Liver (tissue), 3 donors: ENCODE measurements around the gene TEX36.

Experiments
- EGR1 ChIP-seq, 2 donors: IDR thresholded peaks; 2 replicates each; pipeline ENCODE4 v1.6.1; 2016 to 2018; ENCODE audit warnings: antibody characterized with exemption in 2 of 2, low read depth in 2 of 2
- FOXA1 ChIP-seq: IDR thresholded peaks from 2 replicates; pipeline ENCODE4 v1.6.1; 2016; ENCODE audit warnings: antibody characterized with exemption
- HNF4A ChIP-seq, 2 donors: conservative IDR thresholded peaks; 2 replicates each; pipeline ENCODE4 v1.6.1; 2016; ENCODE audit warnings: antibody characterized with exemption in 2 of 2, mild to moderate bottlenecking in 2 of 2
- SP1 ChIP-seq: IDR thresholded peaks from 2 replicates; pipeline ENCODE4 v1.6.1; 2018; ENCODE audit warnings: antibody characterized with exemption, mild to moderate bottlenecking
- YY1 ChIP-seq: IDR thresholded peaks from 2 replicates; pipeline ENCODE4 v1.6.1; 2016; ENCODE audit warnings: antibody characterized with exemption, mild to moderate bottlenecking
- TF ChIP-seq, protein P1 (sequence below): fragments of 150-350 bp; IDR thresholded peaks from 2 replicates; pipeline ENCODE4 v1.5.1; 2017; ENCODE audit warnings: improper control_type of control experiment, low read depth, low read length; ENCODE audit not compliant: missing input control
- TF ChIP-seq, protein P2 (sequence below): IDR thresholded peaks from 2 replicates; pipeline ENCODE4 v1.6.1; 2016; ENCODE audit warnings: antibody characterized with exemption
- TF ChIP-seq, protein P3 (sequence below): IDR thresholded peaks from 2 replicates; pipeline ENCODE4 v1.6.1; 2016; ENCODE audit warnings: antibody characterized with exemption, mild to moderate bottlenecking
- TF ChIP-seq, protein P4 (sequence below): IDR thresholded peaks from 2 replicates; pipeline ENCODE4 v1.6.1; 2016; ENCODE audit warnings: antibody characterized with exemption
- TF ChIP-seq, protein P5 (sequence below): IDR thresholded peaks from 2 replicates; pipeline ENCODE4 v1.6.1; 2016; ENCODE audit warnings: antibody characterized with exemption
- donor health status: healthy.
- donor health status: healthy.

DNA sequence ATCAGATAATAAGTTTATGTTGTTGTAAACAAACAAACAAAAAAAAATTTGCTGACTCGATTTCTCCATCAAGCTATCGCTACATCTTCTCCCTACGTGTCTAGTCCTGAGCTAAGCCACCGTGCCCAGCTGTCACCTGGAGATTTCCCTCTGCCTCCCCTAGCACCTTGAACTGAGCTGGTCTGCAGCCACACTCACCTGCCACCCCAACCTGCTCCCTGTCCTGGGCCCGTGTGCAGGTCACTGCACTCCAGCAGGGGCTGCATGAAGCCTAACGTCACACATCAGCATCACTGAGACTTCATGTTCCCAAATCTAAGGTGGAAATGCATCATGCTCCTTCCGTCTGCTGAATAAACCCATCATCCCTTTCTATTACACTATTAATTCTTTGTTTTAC, 44.4 kb downstream of the TEX36 start:
- TF ChIP-seq, protein P1, sequence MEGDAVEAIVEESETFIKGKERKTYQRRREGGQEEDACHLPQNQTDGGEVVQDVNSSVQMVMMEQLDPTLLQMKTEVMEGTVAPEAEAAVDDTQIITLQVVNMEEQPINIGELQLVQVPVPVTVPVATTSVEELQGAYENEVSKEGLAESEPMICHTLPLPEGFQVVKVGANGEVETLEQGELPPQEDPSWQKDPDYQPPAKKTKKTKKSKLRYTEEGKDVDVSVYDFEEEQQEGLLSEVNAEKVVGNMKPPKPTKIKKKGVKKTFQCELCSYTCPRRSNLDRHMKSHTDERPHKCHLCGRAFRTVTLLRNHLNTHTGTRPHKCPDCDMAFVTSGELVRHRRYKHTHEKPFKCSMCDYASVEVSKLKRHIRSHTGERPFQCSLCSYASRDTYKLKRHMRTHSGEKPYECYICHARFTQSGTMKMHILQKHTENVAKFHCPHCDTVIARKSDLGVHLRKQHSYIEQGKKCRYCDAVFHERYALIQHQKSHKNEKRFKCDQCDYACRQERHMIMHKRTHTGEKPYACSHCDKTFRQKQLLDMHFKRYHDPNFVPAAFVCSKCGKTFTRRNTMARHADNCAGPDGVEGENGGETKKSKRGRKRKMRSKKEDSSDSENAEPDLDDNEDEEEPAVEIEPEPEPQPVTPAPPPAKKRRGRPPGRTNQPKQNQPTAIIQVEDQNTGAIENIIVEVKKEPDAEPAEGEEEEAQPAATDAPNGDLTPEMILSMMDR: no peak
- no peak for TF ChIP-seq YY1
- TF ChIP-seq, protein P2, sequence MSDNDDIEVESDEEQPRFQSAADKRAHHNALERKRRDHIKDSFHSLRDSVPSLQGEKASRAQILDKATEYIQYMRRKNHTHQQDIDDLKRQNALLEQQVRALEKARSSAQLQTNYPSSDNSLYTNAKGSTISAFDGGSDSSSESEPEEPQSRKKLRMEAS: no peak
- TF ChIP-seq, protein P3, sequence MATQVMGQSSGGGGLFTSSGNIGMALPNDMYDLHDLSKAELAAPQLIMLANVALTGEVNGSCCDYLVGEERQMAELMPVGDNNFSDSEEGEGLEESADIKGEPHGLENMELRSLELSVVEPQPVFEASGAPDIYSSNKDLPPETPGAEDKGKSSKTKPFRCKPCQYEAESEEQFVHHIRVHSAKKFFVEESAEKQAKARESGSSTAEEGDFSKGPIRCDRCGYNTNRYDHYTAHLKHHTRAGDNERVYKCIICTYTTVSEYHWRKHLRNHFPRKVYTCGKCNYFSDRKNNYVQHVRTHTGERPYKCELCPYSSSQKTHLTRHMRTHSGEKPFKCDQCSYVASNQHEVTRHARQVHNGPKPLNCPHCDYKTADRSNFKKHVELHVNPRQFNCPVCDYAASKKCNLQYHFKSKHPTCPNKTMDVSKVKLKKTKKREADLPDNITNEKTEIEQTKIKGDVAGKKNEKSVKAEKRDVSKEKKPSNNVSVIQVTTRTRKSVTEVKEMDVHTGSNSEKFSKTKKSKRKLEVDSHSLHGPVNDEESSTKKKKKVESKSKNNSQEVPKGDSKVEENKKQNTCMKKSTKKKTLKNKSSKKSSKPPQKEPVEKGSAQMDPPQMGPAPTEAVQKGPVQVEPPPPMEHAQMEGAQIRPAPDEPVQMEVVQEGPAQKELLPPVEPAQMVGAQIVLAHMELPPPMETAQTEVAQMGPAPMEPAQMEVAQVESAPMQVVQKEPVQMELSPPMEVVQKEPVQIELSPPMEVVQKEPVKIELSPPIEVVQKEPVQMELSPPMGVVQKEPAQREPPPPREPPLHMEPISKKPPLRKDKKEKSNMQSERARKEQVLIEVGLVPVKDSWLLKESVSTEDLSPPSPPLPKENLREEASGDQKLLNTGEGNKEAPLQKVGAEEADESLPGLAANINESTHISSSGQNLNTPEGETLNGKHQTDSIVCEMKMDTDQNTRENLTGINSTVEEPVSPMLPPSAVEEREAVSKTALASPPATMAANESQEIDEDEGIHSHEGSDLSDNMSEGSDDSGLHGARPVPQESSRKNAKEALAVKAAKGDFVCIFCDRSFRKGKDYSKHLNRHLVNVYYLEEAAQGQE: no peak
- TF ChIP-seq, protein P4, sequence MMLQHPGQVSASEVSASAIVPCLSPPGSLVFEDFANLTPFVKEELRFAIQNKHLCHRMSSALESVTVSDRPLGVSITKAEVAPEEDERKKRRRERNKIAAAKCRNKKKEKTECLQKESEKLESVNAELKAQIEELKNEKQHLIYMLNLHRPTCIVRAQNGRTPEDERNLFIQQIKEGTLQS: no peak
- TF ChIP-seq, protein P5, sequence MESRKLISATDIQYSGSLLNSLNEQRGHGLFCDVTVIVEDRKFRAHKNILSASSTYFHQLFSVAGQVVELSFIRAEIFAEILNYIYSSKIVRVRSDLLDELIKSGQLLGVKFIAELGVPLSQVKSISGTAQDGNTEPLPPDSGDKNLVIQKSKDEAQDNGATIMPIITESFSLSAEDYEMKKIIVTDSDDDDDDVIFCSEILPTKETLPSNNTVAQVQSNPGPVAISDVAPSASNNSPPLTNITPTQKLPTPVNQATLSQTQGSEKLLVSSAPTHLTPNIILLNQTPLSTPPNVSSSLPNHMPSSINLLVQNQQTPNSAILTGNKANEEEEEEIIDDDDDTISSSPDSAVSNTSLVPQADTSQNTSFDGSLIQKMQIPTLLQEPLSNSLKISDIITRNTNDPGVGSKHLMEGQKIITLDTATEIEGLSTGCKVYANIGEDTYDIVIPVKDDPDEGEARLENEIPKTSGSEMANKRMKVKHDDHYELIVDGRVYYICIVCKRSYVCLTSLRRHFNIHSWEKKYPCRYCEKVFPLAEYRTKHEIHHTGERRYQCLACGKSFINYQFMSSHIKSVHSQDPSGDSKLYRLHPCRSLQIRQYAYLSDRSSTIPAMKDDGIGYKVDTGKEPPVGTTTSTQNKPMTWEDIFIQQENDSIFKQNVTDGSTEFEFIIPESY: no peak
- no peak for TF ChIP-seq HNF4A (conservative IDR thresholded peaks at IDR 0.05)
- no peak for TF ChIP-seq EGR1 (IDR thresholded peaks at IDR 0.05; ENCODE audit: low read depth in 2 of 2)
- no peak for TF ChIP-seq FOXA1
- TF ChIP-seq SP1: no peak
